HG02852 (cell line): Measurements from ENCODE around the gene RAB31.
A peak's percentile ranks its signal among the peaks of the same experiment; 100 is the strongest.
"Not testable (repeated sequence)": the region's sequence is repeated elsewhere in the genome, so short reads cannot be mapped to it uniquely, and the experiment has no call there.

ENCODE experiments used
- ATAC-seq: cut with Tn5 transposase; IDR thresholded peaks from one replicate; pipeline ENCODE4 v1.9.1; 2021; ENCODE audit warnings: mild to moderate bottlenecking, moderate library complexity; ENCODE audit not compliant: unreplicated experiment

Gene RAB31, protein sequence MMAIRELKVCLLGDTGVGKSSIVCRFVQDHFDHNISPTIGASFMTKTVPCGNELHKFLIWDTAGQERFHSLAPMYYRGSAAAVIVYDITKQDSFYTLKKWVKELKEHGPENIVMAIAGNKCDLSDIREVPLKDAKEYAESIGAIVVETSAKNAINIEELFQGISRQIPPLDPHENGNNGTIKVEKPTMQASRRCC

GRCh38 chr18:9708057-9708433, at the start of gene RAB31:
Gene RAB31, plus strand, starts transcription at chr18:9708301. Its CDS starts 105 bp downstream, at chr18:9708406.
- no peak for ATAC-seq

GRCh38 chr18:9659499-9660375, 48.4 kb upstream of the RAB31 start:
- ATAC-seq: no peak

GRCh38 chr18:9661564-9661963, 46.5 kb upstream of the RAB31 start:
- no peak for ATAC-seq

DNA sequence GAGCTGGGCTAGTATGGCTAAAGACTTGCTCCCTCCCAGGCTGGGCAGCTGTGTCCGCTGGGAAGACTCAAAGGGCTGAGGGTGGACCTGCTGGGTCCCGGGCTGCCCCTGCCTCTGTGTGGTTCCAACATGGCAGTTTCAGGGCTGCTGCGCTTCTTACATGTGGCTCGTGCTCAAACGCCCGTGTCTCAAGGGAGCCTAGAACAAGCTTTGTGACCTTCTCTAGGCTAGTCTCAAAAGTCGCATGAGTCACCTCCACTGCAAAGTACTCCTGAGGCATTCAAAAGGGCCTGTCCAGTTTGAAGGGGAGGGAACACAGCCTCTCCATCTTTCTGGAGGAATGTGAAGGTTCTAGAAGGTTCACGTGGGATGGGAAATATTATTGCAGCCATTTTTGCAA, 44.7 kb upstream of the RAB31 start:
- ATAC-seq: no peak

DNA sequence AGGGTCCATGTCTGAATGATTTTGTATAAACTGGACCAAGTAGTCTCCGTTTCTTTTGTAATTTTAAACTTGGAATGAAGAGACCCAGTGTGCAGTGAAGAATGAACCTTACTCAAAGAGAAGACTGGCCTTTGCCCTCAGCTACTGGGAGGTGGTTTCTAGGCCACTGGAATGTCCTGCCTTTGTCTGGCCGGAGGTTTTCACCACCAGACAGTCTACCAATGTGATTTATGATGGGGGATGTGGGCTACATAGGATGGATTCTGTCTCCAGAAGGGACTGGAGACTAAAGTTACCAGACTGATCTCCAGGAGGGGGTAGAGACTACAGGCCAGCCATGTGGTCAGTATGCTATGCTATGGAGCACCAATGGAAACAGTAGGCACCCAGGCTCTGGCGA, 42.8 kb upstream of the RAB31 start:
- no peak for ATAC-seq

- ATAC-seq: no peak
Measured at GRCh38 chr18:9666548-9666947, 41.6 kb upstream of the RAB31 start.

- no peak for ATAC-seq
Measured at GRCh38 chr18:9669016-9669415, 39.1 kb upstream of the RAB31 start.

- ATAC-seq: no peak
Measured at GRCh38 chr18:9671214-9671613, 36.9 kb upstream of the RAB31 start.

- ATAC-seq: peak; percentile 97
Measured at GRCh38 chr18:9673296-9674251, 34.5 kb upstream of the RAB31 start.

DNA sequence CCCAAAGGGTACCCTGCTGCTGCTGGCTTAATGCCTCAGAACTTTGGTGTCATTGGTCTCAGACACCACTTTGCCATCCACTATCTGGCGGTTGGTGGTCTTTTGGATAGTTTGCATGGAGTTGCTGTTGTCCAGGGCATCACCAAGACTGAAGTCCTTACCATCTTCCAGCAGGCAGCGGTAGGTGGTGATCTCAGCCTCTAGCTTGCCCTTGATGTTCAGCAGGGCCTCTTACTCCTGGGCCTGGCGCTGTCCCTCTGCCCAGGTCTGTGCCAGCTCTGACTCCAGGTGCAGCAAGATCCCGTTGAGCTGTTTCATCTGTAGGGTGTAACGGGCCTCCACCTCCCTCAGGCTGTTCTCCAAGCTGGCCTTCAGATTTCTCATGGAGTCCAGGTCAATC, 29.9 kb upstream of the RAB31 start:
- ATAC-seq: not testable (repeated sequence)

DNA sequence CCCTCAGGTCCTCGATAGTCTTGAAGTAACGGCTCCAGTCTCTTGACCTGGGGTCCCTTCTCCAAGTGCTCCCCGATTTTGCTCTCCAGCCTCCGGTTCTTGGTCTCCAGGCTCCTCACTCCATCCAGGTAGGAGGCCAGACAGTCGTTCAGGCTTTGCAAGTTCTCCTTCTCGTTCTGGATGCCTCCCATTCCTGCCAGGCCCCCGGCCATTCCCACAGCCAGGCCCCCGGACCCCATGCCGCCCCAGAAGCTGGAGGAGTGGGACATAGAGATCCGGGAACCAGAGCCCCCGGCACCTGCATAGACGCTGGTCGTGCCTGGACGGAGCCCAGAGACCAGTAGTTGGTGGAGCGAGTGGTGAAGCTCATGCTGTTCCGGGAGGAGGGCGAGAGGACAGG, 29.0 kb upstream of the RAB31 start:
- ATAC-seq: no peak

GRCh38 chr18:9681217-9681616, 26.9 kb upstream of the RAB31 start:
- ATAC-seq: no peak

- no peak for ATAC-seq
Measured at GRCh38 chr18:9682572-9682971, 25.5 kb upstream of the RAB31 start.

DNA sequence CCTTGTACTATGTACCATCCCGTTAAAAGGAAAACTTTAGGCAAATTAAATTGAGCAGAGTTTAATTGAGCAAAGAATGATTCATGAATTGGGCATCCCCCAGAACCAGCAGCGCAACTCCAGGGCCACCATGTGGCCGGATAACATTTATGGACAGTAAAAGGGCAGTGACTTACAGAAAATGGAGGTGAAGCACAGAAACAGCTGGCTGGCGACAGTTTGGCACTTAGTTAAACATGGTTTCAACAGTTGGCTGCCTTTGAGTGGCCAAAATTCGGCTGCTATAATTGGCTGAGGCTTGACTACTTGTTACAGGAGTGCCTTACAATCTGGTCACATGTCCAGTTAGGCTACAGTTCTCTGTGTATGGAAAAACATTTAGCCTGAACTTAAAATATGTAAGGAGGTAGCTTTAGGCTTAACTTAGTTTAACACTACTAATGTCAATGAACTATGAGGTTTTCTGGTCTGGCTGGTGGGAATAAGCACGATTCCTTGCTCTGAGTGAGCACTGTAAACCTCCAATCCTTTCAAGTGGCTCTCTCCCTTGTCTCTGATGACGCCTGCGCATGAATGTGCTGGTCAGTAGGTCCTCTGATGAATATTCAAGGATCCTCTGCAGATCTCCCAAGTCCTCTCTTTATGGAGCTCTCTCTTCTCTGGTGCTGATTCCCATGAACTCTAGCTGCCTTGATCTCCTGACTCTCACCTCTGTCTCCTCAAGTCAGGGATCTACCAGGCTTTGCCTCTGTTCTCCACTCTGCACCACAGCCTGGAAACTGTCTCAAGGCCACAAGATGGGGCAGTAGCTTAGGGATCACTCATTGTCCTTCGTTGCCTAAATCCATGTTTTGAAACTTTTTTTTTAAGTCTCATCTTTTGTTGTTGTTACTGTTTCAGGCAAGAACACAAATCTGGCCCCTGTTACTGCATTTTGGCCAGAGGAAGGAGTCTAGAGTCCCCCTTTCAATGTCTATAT, 24.4 kb upstream of the RAB31 start:
- no peak for ATAC-seq

DNA sequence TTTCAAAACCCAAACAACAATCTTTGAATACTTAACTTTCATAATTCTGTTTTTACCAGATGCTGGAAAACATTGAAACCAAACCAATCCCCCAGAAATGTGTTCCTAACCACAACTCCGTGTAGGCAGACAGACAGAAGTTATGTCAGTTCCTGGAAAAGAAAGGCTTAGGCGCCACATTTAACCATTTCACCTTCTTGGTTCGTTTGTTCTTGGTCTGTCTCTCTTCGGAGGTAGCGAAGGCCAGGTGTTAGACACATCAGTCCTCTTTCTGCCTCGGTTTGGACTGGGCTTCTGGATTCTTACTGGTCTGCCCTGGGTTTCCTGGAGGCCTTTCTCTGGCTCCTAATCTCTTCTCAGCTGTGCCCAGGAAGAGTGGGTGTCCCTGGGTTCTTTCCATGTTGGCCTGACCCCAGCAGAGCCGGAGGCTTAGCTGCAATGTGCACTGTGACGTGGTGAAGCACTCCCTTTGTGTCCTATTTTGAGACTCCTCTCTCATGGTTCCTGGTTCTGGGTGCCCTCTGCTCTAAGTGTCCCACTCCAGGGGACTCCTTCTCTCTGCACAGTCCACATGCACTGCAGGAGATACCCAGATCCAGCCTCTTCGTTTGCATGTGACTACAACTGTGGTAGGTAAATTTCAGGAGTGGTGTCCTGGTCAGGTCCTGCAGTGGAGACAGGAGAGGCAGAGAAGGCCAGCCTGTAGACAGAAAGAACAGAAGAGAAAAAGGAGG, 23.1 kb upstream of the RAB31 start:
- ATAC-seq: no peak

DNA sequence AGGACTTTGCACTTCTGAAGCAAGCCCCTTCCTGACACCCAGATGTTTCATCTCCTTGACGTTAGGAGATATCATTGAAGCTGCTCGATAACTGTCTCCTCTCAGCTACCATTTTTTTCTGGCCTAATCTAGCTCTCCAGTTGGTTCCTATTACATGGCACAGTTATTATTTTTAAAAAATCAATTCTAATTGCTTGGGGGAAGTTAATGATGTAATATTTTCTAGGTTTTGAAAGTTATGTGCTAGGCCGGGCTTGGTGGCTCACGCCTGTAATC, 22.5 kb upstream of the RAB31 start:
- no peak for ATAC-seq

DNA sequence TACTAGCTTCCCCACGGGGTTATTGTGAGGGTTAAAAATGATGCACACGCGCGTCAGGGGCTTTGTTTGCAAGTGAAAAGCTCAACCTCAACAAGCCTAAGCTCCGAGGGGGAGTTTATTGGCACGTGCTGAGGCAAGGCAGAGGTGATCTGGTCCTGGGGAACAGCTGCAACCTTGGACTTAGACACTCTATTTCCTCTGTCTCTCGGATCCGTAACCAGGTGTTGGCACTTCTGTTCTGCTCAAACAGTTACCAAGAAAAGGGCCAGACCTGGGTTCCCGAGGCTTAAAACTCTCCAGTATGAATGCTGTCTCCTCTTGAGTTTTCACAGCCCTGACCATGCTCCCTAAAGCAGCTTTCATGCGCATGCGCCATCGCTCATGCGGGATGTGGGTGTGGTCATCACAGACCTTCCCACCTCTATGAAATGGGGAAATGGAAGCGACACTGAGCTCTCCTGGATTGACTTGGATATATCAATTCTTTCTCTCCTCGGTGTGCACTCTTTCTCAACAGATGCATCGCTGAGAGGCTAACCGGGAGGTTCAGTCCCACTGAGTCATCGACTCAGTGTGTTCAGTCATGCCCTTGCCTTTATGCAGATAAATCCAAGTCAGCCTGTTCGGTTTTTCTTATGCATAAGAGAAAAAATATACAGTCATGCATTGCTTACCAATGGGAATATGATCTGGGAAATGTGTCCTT, 19.9 kb upstream of the RAB31 start:
- ATAC-seq: no peak

DNA sequence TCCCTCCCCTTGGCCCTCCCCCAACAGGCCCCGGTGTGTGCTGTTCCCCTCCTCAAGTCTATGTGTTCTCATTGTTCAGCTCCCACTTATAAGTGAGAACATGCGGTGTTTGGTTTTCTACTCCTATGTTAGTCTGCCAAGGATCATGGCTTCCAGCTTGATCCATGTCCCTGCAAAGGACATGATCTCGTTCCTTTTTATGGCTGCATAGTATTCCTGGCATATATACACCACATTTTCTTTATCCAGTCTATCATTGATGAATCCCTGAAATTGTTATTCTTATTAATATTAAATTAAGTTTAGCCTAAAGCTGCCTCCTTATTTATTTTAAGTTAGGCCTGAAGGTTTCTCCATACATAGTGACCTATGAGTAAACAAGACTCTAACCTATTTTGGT, 18.8 kb upstream of the RAB31 start:
- ATAC-seq: no peak
